DND-41 (cell line): ENCODE results near the gene TMEM184B.

Experiments used
- EZH2 ChIP-seq: IDR thresholded peaks from 3 replicates; pipeline ENCODE4 v1.6.1; 2012; ENCODE audit warnings: borderline replicate concordance, low read depth, mild to moderate bottlenecking, moderate library complexity, low read length, inconsistent platforms; ENCODE audit not compliant: severe bottlenecking
- TF ChIP-seq, protein P1 (sequence below): IDR thresholded peaks from 2 replicates; pipeline ENCODE4 v1.5.1; 2012; ENCODE audit warnings: borderline replicate concordance, low read length, moderate library complexity, mild to moderate bottlenecking; ENCODE audit not compliant: poor library complexity, severe bottlenecking; ENCODE audit errors: extremely low read depth

DNA sequence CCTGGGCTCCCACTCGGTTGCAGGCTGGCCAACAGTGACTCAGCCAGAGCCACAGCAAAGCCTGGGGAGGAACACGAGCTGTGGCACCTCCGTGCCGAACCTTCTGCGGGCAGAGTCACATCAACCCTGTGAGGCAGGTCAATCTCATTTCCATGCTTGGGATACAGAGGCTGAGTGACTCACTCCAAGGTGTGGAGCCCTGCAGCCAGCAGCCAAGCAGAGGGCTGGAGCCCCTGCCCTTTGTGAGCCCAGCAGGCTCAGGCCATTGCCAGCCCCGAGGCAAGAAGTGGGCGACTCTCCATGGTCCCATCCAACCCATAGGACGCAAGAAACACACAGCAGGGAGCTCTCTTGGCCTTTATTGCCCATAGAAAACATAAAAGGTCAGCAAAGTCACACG is 23.1 kb upstream of the TMEM184B start:
- no peak for TF ChIP-seq EZH2
- TF ChIP-seq, protein P1, sequence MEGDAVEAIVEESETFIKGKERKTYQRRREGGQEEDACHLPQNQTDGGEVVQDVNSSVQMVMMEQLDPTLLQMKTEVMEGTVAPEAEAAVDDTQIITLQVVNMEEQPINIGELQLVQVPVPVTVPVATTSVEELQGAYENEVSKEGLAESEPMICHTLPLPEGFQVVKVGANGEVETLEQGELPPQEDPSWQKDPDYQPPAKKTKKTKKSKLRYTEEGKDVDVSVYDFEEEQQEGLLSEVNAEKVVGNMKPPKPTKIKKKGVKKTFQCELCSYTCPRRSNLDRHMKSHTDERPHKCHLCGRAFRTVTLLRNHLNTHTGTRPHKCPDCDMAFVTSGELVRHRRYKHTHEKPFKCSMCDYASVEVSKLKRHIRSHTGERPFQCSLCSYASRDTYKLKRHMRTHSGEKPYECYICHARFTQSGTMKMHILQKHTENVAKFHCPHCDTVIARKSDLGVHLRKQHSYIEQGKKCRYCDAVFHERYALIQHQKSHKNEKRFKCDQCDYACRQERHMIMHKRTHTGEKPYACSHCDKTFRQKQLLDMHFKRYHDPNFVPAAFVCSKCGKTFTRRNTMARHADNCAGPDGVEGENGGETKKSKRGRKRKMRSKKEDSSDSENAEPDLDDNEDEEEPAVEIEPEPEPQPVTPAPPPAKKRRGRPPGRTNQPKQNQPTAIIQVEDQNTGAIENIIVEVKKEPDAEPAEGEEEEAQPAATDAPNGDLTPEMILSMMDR = no peak
